H1 (cell line): Measurements from ENCODE around the gene SESN2. TPM values are rescaled to one million over a fixed set of nuclear protein-coding genes. Genes with fewer than 3 reads are reported as not detected.

Experiments
- CTCF ChIA-PET: fragments of 300-600 bp; sonication (Branson Sonifier 250); formaldehyde crosslinking; loops from one replicate; lab custom pipeline; 2021; ENCODE audit not compliant: partially characterized antibody; lab: Charles Lee
- POLR2A ChIA-PET: fragments of 300-600 bp; sonication (Branson Sonifier 250); formaldehyde crosslinking; loops from one replicate; lab custom pipeline; 2021; ENCODE audit warnings: inconsistent platforms; ENCODE audit not compliant: partially characterized antibody; lab: Charles Lee
- DNase-seq, 2 experiments: peaks; one replicate each; pipeline versions ENCODE4 v3.0.0 to v3.0.0-alpha.2; 2010 to 2022; ENCODE audit warnings: low spot score in 2 of 2, low read depth in 1 of 2, mixed read lengths in 1 of 2
- FAIRE-seq: peaks from 2 replicates; lab custom pipeline; 2011; peaks lifted over from hg19 to GRCh38; lab: Jason Lieb, UNC
- H2AFZ ChIP-seq: 2 replicates; pipeline ENCODE4 v1.8.1; 2012; ENCODE audit warnings: low read length, inconsistent platforms
- H2AK5ac ChIP-seq: 2 replicates; pipeline ENCODE4 v1.6.1; 2013; ENCODE audit warnings: low read depth, low read length
- H2BK120ac ChIP-seq: replicated peaks from 2 replicates; pipeline ENCODE3; 2013; ENCODE audit warnings: low read depth, low read length, inconsistent platforms
- H2BK12ac ChIP-seq: 2 replicates; pipeline ENCODE4 v1.6.1; 2013; ENCODE audit warnings: low read depth, low read length
- H2BK15ac ChIP-seq: 2 replicates; pipeline ENCODE4 v1.6.1; 2013; ENCODE audit warnings: low read length
- H2BK20ac ChIP-seq: 2 replicates; pipeline ENCODE4 v1.6.1; 2013; ENCODE audit warnings: low read length
- H2BK5ac ChIP-seq: 2 replicates; pipeline ENCODE4 v1.6.1; 2013; ENCODE audit warnings: low read depth, low read length
- H3K14ac ChIP-seq: 2 replicates; pipeline ENCODE4 v1.6.1; 2013; ENCODE audit warnings: inconsistent platforms; ENCODE audit not compliant: insufficient read length
- H3K18ac ChIP-seq: 2 replicates; pipeline ENCODE4 v1.6.1; 2013; ENCODE audit warnings: low read length; ENCODE audit errors: extremely low read depth
- H3K23ac ChIP-seq: 2 replicates; pipeline ENCODE4 v1.6.1; 2013; ENCODE audit warnings: inconsistent platforms; ENCODE audit not compliant: insufficient read length
- H3K23me2 ChIP-seq: 2 replicates; pipeline ENCODE4 v1.6.1; 2013; ENCODE audit warnings: low read depth, low read length
- H3K27ac ChIP-seq: 2 replicates; pipeline ENCODE4 v1.6.1; 2011; ENCODE audit warnings: low read depth, low read length, inconsistent platforms
- H3K27me3 ChIP-seq, 4 experiments: replicated peaks in 1 of 4; 1 replicate in 1 of 4; 2 replicates in 3 of 4; pipeline versions ENCODE4 v1.6.1 to v1.8.1; 2011 to 2013; ENCODE audit warnings: low read length in 3 of 4, mild to moderate bottlenecking in 3 of 4, inconsistent platforms in 2 of 4, mixed read lengths in 2 of 4, moderate library complexity in 1 of 4; ENCODE audit not compliant: control insufficient read depth in 3 of 4, insufficient read depth in 3 of 4; ENCODE audit errors: extremely low read depth in 1 of 4
- H3K36me3 ChIP-seq, 4 experiments: 2 replicates each; pipeline versions ENCODE4 v1.6.1 to v1.8.1; 2011 to 2013; ENCODE audit warnings: mild to moderate bottlenecking in 4 of 4, low read length in 3 of 4, moderate library complexity in 2 of 4, control low read depth in 1 of 4, inconsistent platforms in 1 of 4; ENCODE audit not compliant: insufficient read depth in 4 of 4, control insufficient read depth in 2 of 4
- H3K4ac ChIP-seq: replicated peaks from 2 replicates; pipeline ENCODE3; 2013; ENCODE audit warnings: low read length, low read depth, mixed read lengths, inconsistent platforms; ENCODE audit not compliant: insufficient read length
- H3K4me1 ChIP-seq, 4 experiments: replicated peaks in 1 of 4; 1 replicate in 1 of 4; 2 replicates in 3 of 4; pipeline versions ENCODE4 v1.6.1 to v1.8.1; 2011 to 2013; ENCODE audit warnings: low read length in 3 of 4, inconsistent platforms in 2 of 4, mixed read lengths in 1 of 4; ENCODE audit not compliant: insufficient read depth in 4 of 4, control insufficient read depth in 3 of 4
- H3K4me2 ChIP-seq, 2 experiments: 2 replicates each; pipeline versions ENCODE4 v1.6.1 to v1.8.1; 2011 to 2013; ENCODE audit warnings: low read depth in 2 of 2, low read length in 2 of 2, control low read depth in 1 of 2, inconsistent platforms in 1 of 2, mild to moderate bottlenecking in 1 of 2; ENCODE audit not compliant: insufficient read depth in 1 of 2
- H3K4me3 ChIP-seq, 4 experiments: fragments of 200-600, 300-600 bp in 1 of 4; sonication (generic), shearing (Covaris generic), sonication (Bioruptor Twin) in 1 of 4; 2 replicates each; pipeline versions ENCODE4 v1.5.1 to v1.8.1; 2011 to 2016; ENCODE audit warnings: low read length in 4 of 4, low read depth in 3 of 4, control low read depth in 2 of 4, inconsistent platforms in 2 of 4, mild to moderate bottlenecking in 2 of 4, mixed read lengths in 1 of 4, moderate library complexity in 1 of 4; ENCODE audit not compliant: insufficient read depth in 2 of 4; ENCODE audit errors: extremely low read depth in 1 of 4
- H3K56ac ChIP-seq: replicated peaks from 2 replicates; pipeline ENCODE3; 2013; ENCODE audit warnings: low read depth, mild to moderate bottlenecking, mixed read lengths, low read length, inconsistent platforms; ENCODE audit not compliant: insufficient read length
- H3K79me1 ChIP-seq: 2 replicates; pipeline ENCODE4 v1.6.1; 2013; ENCODE audit warnings: low read depth, low read length, control low read depth
- H3K79me2 ChIP-seq, 2 experiments: 2 replicates each; pipeline versions ENCODE4 v1.6.1 to v1.8.1; 2012 to 2013; ENCODE audit warnings: low read length in 2 of 2, mild to moderate bottlenecking in 2 of 2, inconsistent platforms in 1 of 2; ENCODE audit not compliant: insufficient read depth in 2 of 2, control insufficient read depth in 1 of 2
- H3K9ac ChIP-seq, 4 experiments: replicated peaks in 1 of 4; 1 replicate in 1 of 4; 2 replicates in 3 of 4; pipeline versions ENCODE4 v1.6.1 to v1.8.1; 2011 to 2013; ENCODE audit warnings: low read depth in 3 of 4, low read length in 3 of 4, control low read depth in 2 of 4, mild to moderate bottlenecking in 2 of 4, moderate library complexity in 2 of 4, inconsistent platforms in 1 of 4; ENCODE audit errors: extremely low read depth in 1 of 4
- H3K9me3 ChIP-seq, 2 experiments: 2 replicates each; pipeline versions ENCODE4 v1.6.1 to v1.8.1; 2012 to 2013; ENCODE audit warnings: mild to moderate bottlenecking in 2 of 2, moderate library complexity in 2 of 2, control low read depth in 1 of 2, inconsistent platforms in 1 of 2, low read depth in 1 of 2, low read length in 1 of 2, mixed read lengths in 1 of 2; ENCODE audit not compliant: insufficient read depth in 2 of 2
- H4K20me1 ChIP-seq, 2 experiments: replicated peaks in 1 of 2; 2 replicates each; pipeline versions ENCODE3 to v1.8.1; 2011 to 2013; ENCODE audit warnings: inconsistent platforms in 2 of 2, low read length in 2 of 2, mild to moderate bottlenecking in 1 of 2; ENCODE audit not compliant: insufficient read depth in 2 of 2, control insufficient read depth in 1 of 2
- H4K5ac ChIP-seq: 2 replicates; pipeline ENCODE4 v1.6.1; 2013; ENCODE audit warnings: low read length, low read depth, mixed read lengths, inconsistent platforms; ENCODE audit not compliant: insufficient read length
- H4K8ac ChIP-seq: 2 replicates; pipeline ENCODE4 v1.8.0; 2013; ENCODE audit warnings: mild to moderate bottlenecking, moderate library complexity, low read length, inconsistent platforms; ENCODE audit not compliant: insufficient read depth; ENCODE audit errors: extremely low read depth
- H4K91ac ChIP-seq: replicated peaks from 2 replicates; pipeline ENCODE3; 2013; ENCODE audit warnings: low read length, mixed read lengths, inconsistent platforms; ENCODE audit not compliant: insufficient read length
- E2F6 ChIP-seq: IDR thresholded peaks from 2 replicates; pipeline ENCODE4 v1.6.1; 2012; ENCODE audit warnings: inconsistent platforms
- NRF1 ChIP-seq: IDR thresholded peaks from 2 replicates; pipeline ENCODE4 v1.6.1; 2011; ENCODE audit warnings: mild to moderate bottlenecking, low read depth, low read length, improper control_type of control experiment
- WGBS, 2 experiments: shearing (Covaris generic) in 1 of 2; methylation state at CpG; one replicate each; pipeline versions ENCODE4 v1.1.6 to v1.1.7; 2013 to 2015; ENCODE audit warnings: low lambda C conversion rate in 2 of 2, mixed read lengths in 2 of 2, inconsistent platforms in 1 of 2, low coverage in 1 of 2, missing lambda C conversion rate in 1 of 2; ENCODE audit not compliant: insufficient replicate concordance in 2 of 2, insufficient coverage in 1 of 2, insufficient read length in 1 of 2; ENCODE audit errors: extremely low coverage in 1 of 2, missing lambda C conversion rate in 1 of 2; 5-methylcytosine and 5-hydroxymethylcytosine counted together
- polyA plus RNA-seq, 7 experiments: library from polyadenylated mRNA; depleted of rRNA in 3 of 7; stranded (reverse) in 5 of 7; unstranded in 2 of 7; fragments of >200 nt in 5 of 7; fragments of 200-250 nt in 2 of 7; gene quantifications; 1 replicate in 5 of 7; 2 replicates in 1 of 7; 4 replicates in 1 of 7; pipeline versions ENCODE4 v1.2.1 to v1.2.3, GENCODE V29; 2011 to 2013; ENCODE audit warnings: missing spikeins in 2 of 7, mixed read lengths in 2 of 7
- total RNA-seq: library from RNA; stranded (reverse); fragmentation: NEBNext Ultra II Directional; extraction: Animal tissue kit (Norgen Biotek cat#: 25700); gene quantifications from 2 replicates; pipeline ENCODE4 v1.2.1, GENCODE V29; 2021

Gene SESN2
- total and polyA plus RNA-seq, 2 of the 8 experiments (the other 6 are each of a cell fraction or from before 2014, with no cell fraction given), result 25.1 to 33.0 TPM

GRCh38 chr1:28308750-28309149 is 49.4 kb downstream of the SESN2 start:
- WGBS, 2 experiments, result 91% methylated on average over 3 of the region's 3 CpGs; no CpG with 5 or more reads in 1 of the 2 experiments

More at GRCh38 chr1:28308750-28309149, 49.4 kb downstream of the SESN2 start:
- H2AK5ac ChIP-seq, result no peak overlapping the region
- H2BK20ac ChIP-seq, result no peak overlapping the region
- H3K4me1 ChIP-seq, result no peaks in the 10 kb centered on the region
- H4K91ac ChIP-seq, result no peak overlapping the region
- DNase-seq (no peak), FAIRE-seq (no peak)
- H3K23ac ChIP-seq, result no peak overlapping the region
- no peak overlapping the region for H2BK120ac ChIP-seq
- no peak overlapping the region for H3K18ac ChIP-seq
- no peaks in the 10 kb centered on the region for H3K9me3 ChIP-seq
- H3K4me3 ChIP-seq, result no peak overlapping the region
- no peak overlapping the region for H3K14ac ChIP-seq
- H3K27ac ChIP-seq, result no peak overlapping the region
- H3K9ac ChIP-seq, result no peak overlapping the region
- H3K36me3 ChIP-seq, result no peaks in the 10 kb centered on the region
- ChIA-PET POLR2A (interaction anchor here (1.1 to 1.5 kb wide), 3 partner anchors 18 to 22 kb away, joined by 3 to 5 read pairs (median 3); partner anchors contain the start of gene MED18), CTCF (interaction anchor here (1.2 kb wide), 1 partner anchor 10 kb away, joined by 3 read pairs; no protein-coding TSS in a partner anchor)
- no peak overlapping the region for H2BK12ac ChIP-seq
- no peak overlapping the region for H4K5ac ChIP-seq
- TF ChIP-seq E2F6 (no peak), NRF1 (no peak)
- no peak overlapping the region for H2BK5ac ChIP-seq
- H3K4ac ChIP-seq, result no peak overlapping the region
- no peaks in the 10 kb centered on the region for H3K23me2 ChIP-seq
- H2BK15ac ChIP-seq, result no peak overlapping the region
- H2AFZ ChIP-seq, result no peak overlapping the region
- H3K79me1 ChIP-seq, result no peaks in the 10 kb centered on the region
- H3K4me2 ChIP-seq, result no peak overlapping the region
- no peak overlapping the region for H3K56ac ChIP-seq
- no peaks in the 10 kb centered on the region for H3K79me2 ChIP-seq
- no peak overlapping the region for H4K8ac ChIP-seq
- no peaks in the 10 kb centered on the region for H4K20me1 ChIP-seq
- H3K27me3 ChIP-seq, result no peaks in the 10 kb centered on the region
